Neural progenitor cell (in vitro differentiated cells): ENCODE results near the gene FBXW4. TPM values are rescaled to one million over a fixed set of nuclear protein-coding genes. Genes with fewer than 3 reads are reported as not detected.

Experiments
- DNase-seq: peaks from one replicate; pipeline ENCODE4 v3.0.0-alpha.2; 2016; ENCODE audit warnings: low spot score
- H2AFZ ChIP-seq: fragments of 200-600 bp; sonication (generic); replicated peaks from 2 replicates; pipeline ENCODE4 v1.6.1; 2016; ENCODE audit warnings: antibody characterized with exemption
- H3F3A ChIP-seq: fragments of 200-600 bp; sonication (generic); 2 replicates; pipeline ENCODE4 v1.6.1; 2016; ENCODE audit warnings: antibody characterized with exemption, low read depth
- H3K27ac ChIP-seq: fragments of 200-600 bp; sonication (generic); 2 replicates; pipeline ENCODE4 v1.5.1; 2016; ENCODE audit warnings: mild to moderate bottlenecking
- H3K27me3 ChIP-seq: fragments of 200-600 bp; sonication (generic); 2 replicates; pipeline ENCODE4 v1.6.1; 2016; ENCODE audit warnings: mild to moderate bottlenecking, moderate library complexity
- H3K36me3 ChIP-seq: fragments of 200-600 bp; sonication (generic); 2 replicates; pipeline ENCODE4 v1.5.1; 2016
- H3K4me1 ChIP-seq: fragments of 200-600 bp; sonication (generic); 2 replicates; pipeline ENCODE4 v1.6.1; 2016; ENCODE audit warnings: mixed run types
- H3K4me2 ChIP-seq: fragments of 200-600 bp; sonication (generic); 2 replicates; pipeline ENCODE4 v1.6.1; 2016
- H3K4me3 ChIP-seq: fragments of 200-600 bp; sonication (generic); 2 replicates; pipeline ENCODE4 v1.5.1; 2016
- H3K79me2 ChIP-seq: fragments of 200-600 bp; sonication (generic); 2 replicates; pipeline ENCODE4 v1.6.1; 2016; ENCODE audit warnings: low read depth
- H3K9ac ChIP-seq: fragments of 200-600 bp; sonication (generic); 2 replicates; pipeline ENCODE4 v1.6.1; 2016
- H3K9me3 ChIP-seq: fragments of 200-600 bp; sonication (generic); 2 replicates; pipeline ENCODE4 v1.5.1; 2016; ENCODE audit warnings: low read depth
- H4K20me1 ChIP-seq: fragments of 200-600 bp; sonication (generic); 2 replicates; pipeline ENCODE4 v1.6.1; 2016; ENCODE audit warnings: low read depth
- H3K27ac Mint-ChIP-seq: 3 replicates; pipeline ENCODE4 v1.8.0; 2021; ENCODE audit warnings: mixed read lengths
- H3K27me3 Mint-ChIP-seq: 2 replicates; pipeline ENCODE4 v1.8.0; 2022; ENCODE audit warnings: low read depth, mild to moderate bottlenecking, inconsistent platforms, moderate library complexity, mixed read lengths; ENCODE audit not compliant: insufficient read depth
- H3K36me3 Mint-ChIP-seq: 3 replicates; pipeline ENCODE4 v1.8.0; 2021; ENCODE audit warnings: mixed read lengths
- H3K4me1 Mint-ChIP-seq: 3 replicates; pipeline ENCODE4 v1.8.0; 2021; ENCODE audit warnings: mixed read lengths
- H3K4me3 Mint-ChIP-seq: 3 replicates; pipeline ENCODE4 v1.8.0; 2021; ENCODE audit warnings: mild to moderate bottlenecking, moderate library complexity, mixed read lengths
- H3K9me3 Mint-ChIP-seq: 3 replicates; pipeline ENCODE4 v1.8.0; 2020; ENCODE audit warnings: mixed read lengths
- CTCF ChIP-seq: fragments of 200-600 bp; sonication (generic); IDR thresholded peaks from 2 replicates; pipeline ENCODE4 v1.5.1; 2017; ENCODE audit warnings: antibody characterized with exemption, mild to moderate bottlenecking
- EZH2 ChIP-seq: fragments of 200-600 bp; sonication (generic); IDR thresholded peaks from 2 replicates; pipeline ENCODE4 v1.6.1; 2017; ENCODE audit warnings: antibody characterized with exemption, mild to moderate bottlenecking, moderate library complexity
- EZH2phosphoT487 ChIP-seq: fragments of 200-600 bp; sonication (generic); IDR thresholded peaks from 2 replicates; pipeline ENCODE4 v1.6.1; 2017; ENCODE audit warnings: antibody characterized with exemption
- total RNA-seq: library from RNA; depleted of rRNA; stranded (reverse); fragments of >200 nt; gene quantifications from 2 replicates; pipeline ENCODE4 v1.2.3, GENCODE V29; 2015; ENCODE audit warnings: low replicate concordance

Gene FBXW4
- total RNA-seq, 1 donor from 2014 or later = 36.3 TPM

- Histone ChIP-seq H3K4me1 (peaks cover 19% of the 10 kb centered on the region), H2AFZ (no peak overlapping the region), H3K27me3 (peaks cover 10% of the 10 kb centered on the region), H3K9ac (no peak overlapping the region), H3K79me2 (no peaks in the 10 kb centered on the region), H4K20me1 (peaks cover 38% of the 10 kb centered on the region), H3K36me3 (no peaks in the 10 kb centered on the region), H3K27ac (no peak overlapping the region), H3K4me3 (no peak overlapping the region), H3K4me2 (no peak overlapping the region), H3K9me3 (no peaks in the 10 kb centered on the region), H3F3A (peaks cover 16% of the 10 kb centered on the region)
- DNase-seq = no peak
- no peak overlapping the region for H3K4me3 Mint-ChIP-seq
- peaks cover 2% of the 10 kb centered on the region for H3K9me3 Mint-ChIP-seq
- no peak overlapping the region for H3K27ac Mint-ChIP-seq
- H3K36me3 Mint-ChIP-seq = peaks cover 8% of the 10 kb centered on the region
- H3K27me3 Mint-ChIP-seq = peaks cover 11% of the 10 kb centered on the region
- TF ChIP-seq CTCF = no peak
- no peak for TF ChIP-seq EZH2
- TF ChIP-seq EZH2phosphoT487 = no peak
- peaks cover 12% of the 10 kb centered on the region for H3K4me1 Mint-ChIP-seq
Measured at GRCh38 chr10:101577121-101577871, 117.7 kb downstream of the FBXW4 start.

GRCh38 chr10:101576211-101576863 is 118.6 kb downstream of the FBXW4 start:
- peaks cover 8% of the 10 kb centered on the region for H3K4me1 Mint-ChIP-seq
- peaks cover 9% of the 10 kb centered on the region for H3F3A ChIP-seq
- H3K79me2 ChIP-seq = no peaks in the 10 kb centered on the region
- DNase-seq = no peak
- peaks cover 2% of the 10 kb centered on the region for H3K9me3 Mint-ChIP-seq
- peaks cover 19% of the 10 kb centered on the region for H3K27me3 Mint-ChIP-seq
- H3K27ac Mint-ChIP-seq = peak overlapping the region; percentile 42
- H3K36me3 Mint-ChIP-seq = peaks cover 8% of the 10 kb centered on the region
- no peak overlapping the region for H3K4me3 ChIP-seq
- no peaks in the 10 kb centered on the region for H3K36me3 ChIP-seq
- no peak overlapping the region for H2AFZ ChIP-seq
- H3K4me1 ChIP-seq = peaks cover 11% of the 10 kb centered on the region
- H3K4me3 Mint-ChIP-seq = peak overlapping the region; percentile 64
- H3K9ac ChIP-seq = no peak overlapping the region
- H4K20me1 ChIP-seq = peaks cover 30% of the 10 kb centered on the region
- no peak overlapping the region for H3K27ac ChIP-seq
- peaks cover 19% of the 10 kb centered on the region for H3K27me3 ChIP-seq
- H3K9me3 ChIP-seq = no peaks in the 10 kb centered on the region
- no peak overlapping the region for H3K4me2 ChIP-seq
- TF ChIP-seq EZH2phosphoT487 (no peak), CTCF (no peak), EZH2 (no peak)

GRCh38 chr10:101575580-101576210 is 119.3 kb downstream of the FBXW4 start:
- TF ChIP-seq CTCF (no peak), EZH2phosphoT487 (no peak), EZH2 (no peak)
- H3K9me3 ChIP-seq = no peaks in the 10 kb centered on the region
- no peak overlapping the region for H3K4me2 ChIP-seq
- peaks cover 26% of the 10 kb centered on the region for H3K27me3 ChIP-seq
- H3K36me3 ChIP-seq = no peaks in the 10 kb centered on the region
- Mint-ChIP-seq H3K9me3 (peaks cover 2% of the 10 kb centered on the region), H3K27me3 (peaks cover 22% of the 10 kb centered on the region), H3K4me3 (peak overlapping the region; percentile 64), H3K4me1 (peaks cover 11% of the 10 kb centered on the region), H3K36me3 (peaks cover 8% of the 10 kb centered on the region), H3K27ac (peak overlapping the region; percentile 42)
- peaks cover 24% of the 10 kb centered on the region for H4K20me1 ChIP-seq
- peaks cover 7% of the 10 kb centered on the region for H3F3A ChIP-seq
- H2AFZ ChIP-seq = no peak overlapping the region
- no peak overlapping the region for H3K27ac ChIP-seq
- no peak overlapping the region for H3K4me3 ChIP-seq
- H3K9ac ChIP-seq = no peak overlapping the region
- H3K79me2 ChIP-seq = no peaks in the 10 kb centered on the region
- H3K4me1 ChIP-seq = peaks cover 5% of the 10 kb centered on the region
- no peak for DNase-seq
